Body of pancreas (tissue), 4 donors: ENCODE measurements around the gene WNT9B.

Experiments used
- POLR2A ChIP-seq, 3 donors: fragments of 450-650 bp; IDR thresholded peaks; one replicate each; pipeline ENCODE4 v1.6.1; 2016; ENCODE audit warnings: antibody characterized with exemption in 3 of 3, mild to moderate bottlenecking in 2 of 3
- TF ChIP-seq, protein P1 (sequence below), 7 experiments: fragments of 450-650 bp in 4 of 7; fragments of 200-600 bp in 3 of 7; sonication (generic) in 3 of 7; IDR thresholded peaks; one replicate each; pipeline ENCODE4 v1.5.1; 2016 to 2019; ENCODE audit warnings: antibody characterized with exemption in 7 of 7

DNA sequence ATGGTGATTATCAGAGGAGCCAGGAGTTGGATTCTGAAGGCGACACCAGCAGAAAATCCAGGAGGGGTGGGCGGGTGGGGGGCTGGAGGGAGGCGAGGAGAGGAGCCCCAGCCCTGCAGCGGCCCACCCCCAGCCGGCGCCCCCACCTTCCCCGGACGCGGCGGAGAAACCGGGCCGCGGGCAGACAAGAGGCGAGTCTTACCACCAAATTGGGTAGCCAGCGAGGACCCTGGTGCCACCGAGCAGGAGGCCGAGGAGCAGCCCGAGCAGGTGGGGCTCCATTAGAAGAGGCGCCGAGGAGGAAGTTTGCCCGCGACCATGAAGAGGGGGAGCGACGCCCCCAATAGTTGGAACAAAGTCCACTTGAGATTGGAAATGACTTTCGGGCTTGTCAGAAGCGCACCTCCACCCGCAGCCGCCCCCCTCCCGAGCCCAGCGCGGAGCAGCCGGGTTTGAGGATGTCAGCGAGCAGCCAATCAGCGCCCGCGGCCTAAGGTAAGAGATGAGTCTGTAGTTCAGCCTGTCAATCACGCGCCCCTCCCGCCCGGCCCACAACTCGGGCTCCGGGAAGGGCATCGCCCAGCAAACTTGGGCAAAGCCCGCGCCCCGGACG, 33.0 kb upstream of the WNT9B start, which contains the start of gene WNT3:
- TF ChIP-seq, protein P1, sequence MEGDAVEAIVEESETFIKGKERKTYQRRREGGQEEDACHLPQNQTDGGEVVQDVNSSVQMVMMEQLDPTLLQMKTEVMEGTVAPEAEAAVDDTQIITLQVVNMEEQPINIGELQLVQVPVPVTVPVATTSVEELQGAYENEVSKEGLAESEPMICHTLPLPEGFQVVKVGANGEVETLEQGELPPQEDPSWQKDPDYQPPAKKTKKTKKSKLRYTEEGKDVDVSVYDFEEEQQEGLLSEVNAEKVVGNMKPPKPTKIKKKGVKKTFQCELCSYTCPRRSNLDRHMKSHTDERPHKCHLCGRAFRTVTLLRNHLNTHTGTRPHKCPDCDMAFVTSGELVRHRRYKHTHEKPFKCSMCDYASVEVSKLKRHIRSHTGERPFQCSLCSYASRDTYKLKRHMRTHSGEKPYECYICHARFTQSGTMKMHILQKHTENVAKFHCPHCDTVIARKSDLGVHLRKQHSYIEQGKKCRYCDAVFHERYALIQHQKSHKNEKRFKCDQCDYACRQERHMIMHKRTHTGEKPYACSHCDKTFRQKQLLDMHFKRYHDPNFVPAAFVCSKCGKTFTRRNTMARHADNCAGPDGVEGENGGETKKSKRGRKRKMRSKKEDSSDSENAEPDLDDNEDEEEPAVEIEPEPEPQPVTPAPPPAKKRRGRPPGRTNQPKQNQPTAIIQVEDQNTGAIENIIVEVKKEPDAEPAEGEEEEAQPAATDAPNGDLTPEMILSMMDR (IDR thresholded peaks at IDR 0.05) = no peak
- no peak for TF ChIP-seq POLR2A (IDR thresholded peaks at IDR 0.05)
